HL-60 (cell line): ENCODE data around the gene COLEC12.

ENCODE experiments used
- DNase-seq, 2 experiments: peaks; one replicate each; pipeline ENCODE4 v3.0.0-alpha.2; 2010 to 2020; ENCODE audit warnings: low read depth in 1 of 2, low spot score in 1 of 2
- H3K27ac ChIP-seq: fragments of 250-450 bp; sonication (Bioruptor Pico); replicated peaks from 2 replicates; pipeline ENCODE4 v1.5.1; 2020; ENCODE audit warnings: mild to moderate bottlenecking, moderate library complexity
- H3K27me3 ChIP-seq: fragments of 250-450 bp; sonication (Bioruptor Pico); 2 replicates; pipeline ENCODE4 v1.5.1; 2021; ENCODE audit warnings: mild to moderate bottlenecking, moderate library complexity; ENCODE audit not compliant: insufficient read depth, poor library complexity, severe bottlenecking
- H3K4me3 ChIP-seq: replicated peaks from 2 replicates; pipeline ENCODE4 v1.5.1; 2011; ENCODE audit warnings: mild to moderate bottlenecking, control low read depth, low read length; ENCODE audit not compliant: insufficient read depth
- GABPA ChIP-seq: IDR thresholded peaks from 2 replicates; pipeline ENCODE4 v1.6.1; 2012; ENCODE audit warnings: low read depth
- POLR2AphosphoS5 ChIP-seq: IDR thresholded peaks from 2 replicates; pipeline ENCODE4 v1.6.1; 2012; ENCODE audit warnings: low read depth
- SPI1 ChIP-seq: IDR thresholded peaks from 2 replicates; pipeline ENCODE4 v1.6.1; 2012; ENCODE audit warnings: low read depth, mild to moderate bottlenecking, borderline replicate concordance
- long read RNA-seq: library from polyadenylated mRNA; unstranded; transcript quantifications from one replicate; pipeline ENCODE4 v2.0.0, GENCODE V29; 2020
- TF ChIP-seq, protein P1 (sequence below): IDR thresholded peaks from 2 replicates; pipeline ENCODE4 v1.6.1; 2012; ENCODE audit warnings: low read depth; ENCODE audit not compliant: insufficient replicate concordance
- TF ChIP-seq, protein P2 (sequence below): IDR thresholded peaks from one replicate; pipeline ENCODE4 v1.5.1; 2011; ENCODE audit warnings: low read length, control low read depth, inconsistent platforms; ENCODE audit not compliant: insufficient read depth

COLEC12 gene
- long read RNA-seq = 0 reads

DNA sequence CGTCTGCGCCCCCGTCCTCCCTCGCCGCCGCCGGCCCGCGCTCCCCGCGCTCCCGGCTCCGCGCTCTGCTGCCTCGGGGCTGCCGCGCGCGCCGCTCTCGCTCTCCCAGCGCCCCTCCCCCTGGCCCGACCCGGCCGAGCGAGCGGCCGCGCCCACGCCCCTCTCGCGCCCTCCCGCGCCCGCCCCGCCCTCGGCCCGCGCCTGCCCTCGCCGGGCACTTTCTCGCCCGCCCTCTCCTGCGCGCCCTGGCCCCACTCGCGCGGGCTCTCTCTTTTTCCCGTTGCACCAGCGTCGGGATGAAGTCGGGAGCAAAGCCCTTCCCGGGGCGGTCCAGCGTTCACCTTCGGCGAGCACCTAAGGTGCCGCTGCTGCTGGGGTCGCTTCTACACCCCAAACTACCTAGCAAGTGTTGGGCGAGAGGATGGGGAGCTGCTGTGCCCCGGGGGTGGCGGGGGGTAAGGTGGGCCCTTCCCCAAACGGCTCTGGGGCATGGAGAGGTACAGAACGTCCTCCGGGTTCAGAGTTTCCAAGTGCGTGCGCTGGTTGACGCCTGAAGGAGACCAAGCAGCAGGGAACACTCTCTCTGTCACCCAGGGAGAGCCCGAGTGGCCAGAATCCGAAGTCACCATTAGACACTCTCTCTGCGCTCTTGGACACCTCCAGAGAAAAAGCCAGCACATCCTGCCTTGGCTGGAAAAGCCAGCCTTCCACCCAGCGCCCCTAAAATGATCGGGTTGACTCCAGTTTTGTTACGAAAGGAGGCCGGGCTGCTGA lies at the start of gene COLEC12:
Gene COLEC12 (minus strand): TSS at position 70 of the 774 bp plus-strand sequence. CDS start 187 bp downstream, outside the sequence.
- no peak within 1 kb of the TSS for H3K27ac ChIP-seq
- H3K4me3 ChIP-seq = peak within 1 kb of the TSS; percentile 29
- no peak for DNase-seq
- H3K27me3 ChIP-seq = peaks cover 39% of the 10 kb centered on the region
- TF ChIP-seq SPI1 (no peak), GABPA (no peak), POLR2AphosphoS5 (no peak)
- TF ChIP-seq, protein P1, sequence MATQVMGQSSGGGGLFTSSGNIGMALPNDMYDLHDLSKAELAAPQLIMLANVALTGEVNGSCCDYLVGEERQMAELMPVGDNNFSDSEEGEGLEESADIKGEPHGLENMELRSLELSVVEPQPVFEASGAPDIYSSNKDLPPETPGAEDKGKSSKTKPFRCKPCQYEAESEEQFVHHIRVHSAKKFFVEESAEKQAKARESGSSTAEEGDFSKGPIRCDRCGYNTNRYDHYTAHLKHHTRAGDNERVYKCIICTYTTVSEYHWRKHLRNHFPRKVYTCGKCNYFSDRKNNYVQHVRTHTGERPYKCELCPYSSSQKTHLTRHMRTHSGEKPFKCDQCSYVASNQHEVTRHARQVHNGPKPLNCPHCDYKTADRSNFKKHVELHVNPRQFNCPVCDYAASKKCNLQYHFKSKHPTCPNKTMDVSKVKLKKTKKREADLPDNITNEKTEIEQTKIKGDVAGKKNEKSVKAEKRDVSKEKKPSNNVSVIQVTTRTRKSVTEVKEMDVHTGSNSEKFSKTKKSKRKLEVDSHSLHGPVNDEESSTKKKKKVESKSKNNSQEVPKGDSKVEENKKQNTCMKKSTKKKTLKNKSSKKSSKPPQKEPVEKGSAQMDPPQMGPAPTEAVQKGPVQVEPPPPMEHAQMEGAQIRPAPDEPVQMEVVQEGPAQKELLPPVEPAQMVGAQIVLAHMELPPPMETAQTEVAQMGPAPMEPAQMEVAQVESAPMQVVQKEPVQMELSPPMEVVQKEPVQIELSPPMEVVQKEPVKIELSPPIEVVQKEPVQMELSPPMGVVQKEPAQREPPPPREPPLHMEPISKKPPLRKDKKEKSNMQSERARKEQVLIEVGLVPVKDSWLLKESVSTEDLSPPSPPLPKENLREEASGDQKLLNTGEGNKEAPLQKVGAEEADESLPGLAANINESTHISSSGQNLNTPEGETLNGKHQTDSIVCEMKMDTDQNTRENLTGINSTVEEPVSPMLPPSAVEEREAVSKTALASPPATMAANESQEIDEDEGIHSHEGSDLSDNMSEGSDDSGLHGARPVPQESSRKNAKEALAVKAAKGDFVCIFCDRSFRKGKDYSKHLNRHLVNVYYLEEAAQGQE = no peak

DNA sequence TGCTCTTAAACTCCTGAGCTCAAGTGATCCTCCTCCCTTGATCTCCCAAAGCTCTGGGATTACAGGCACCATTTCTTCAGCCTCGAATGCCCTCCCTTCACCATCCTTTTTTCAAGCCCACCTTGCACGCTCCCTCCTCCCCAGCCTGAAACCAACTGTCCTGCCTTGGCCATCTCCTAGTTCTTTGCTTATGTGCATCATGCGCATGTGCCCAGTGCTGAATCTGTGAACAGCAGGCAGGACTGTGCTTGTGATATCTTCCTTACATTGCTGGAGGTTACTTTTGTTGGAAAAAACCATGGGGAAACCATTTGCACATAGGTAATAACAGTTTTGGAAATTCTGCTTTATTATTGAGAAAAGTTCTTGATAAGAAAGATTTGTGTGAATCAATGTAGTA lies 49.5 kb upstream of the COLEC12 start:
- TF ChIP-seq, protein P2, sequence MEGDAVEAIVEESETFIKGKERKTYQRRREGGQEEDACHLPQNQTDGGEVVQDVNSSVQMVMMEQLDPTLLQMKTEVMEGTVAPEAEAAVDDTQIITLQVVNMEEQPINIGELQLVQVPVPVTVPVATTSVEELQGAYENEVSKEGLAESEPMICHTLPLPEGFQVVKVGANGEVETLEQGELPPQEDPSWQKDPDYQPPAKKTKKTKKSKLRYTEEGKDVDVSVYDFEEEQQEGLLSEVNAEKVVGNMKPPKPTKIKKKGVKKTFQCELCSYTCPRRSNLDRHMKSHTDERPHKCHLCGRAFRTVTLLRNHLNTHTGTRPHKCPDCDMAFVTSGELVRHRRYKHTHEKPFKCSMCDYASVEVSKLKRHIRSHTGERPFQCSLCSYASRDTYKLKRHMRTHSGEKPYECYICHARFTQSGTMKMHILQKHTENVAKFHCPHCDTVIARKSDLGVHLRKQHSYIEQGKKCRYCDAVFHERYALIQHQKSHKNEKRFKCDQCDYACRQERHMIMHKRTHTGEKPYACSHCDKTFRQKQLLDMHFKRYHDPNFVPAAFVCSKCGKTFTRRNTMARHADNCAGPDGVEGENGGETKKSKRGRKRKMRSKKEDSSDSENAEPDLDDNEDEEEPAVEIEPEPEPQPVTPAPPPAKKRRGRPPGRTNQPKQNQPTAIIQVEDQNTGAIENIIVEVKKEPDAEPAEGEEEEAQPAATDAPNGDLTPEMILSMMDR = no peak
- no peak for TF ChIP-seq POLR2AphosphoS5
- TF ChIP-seq, protein P1 = no peak
- H3K27ac ChIP-seq = no peak overlapping the region
- no peak overlapping the region for H3K4me3 ChIP-seq
- DNase-seq = no peak
- no peaks in the 10 kb centered on the region for H3K27me3 ChIP-seq

DNA sequence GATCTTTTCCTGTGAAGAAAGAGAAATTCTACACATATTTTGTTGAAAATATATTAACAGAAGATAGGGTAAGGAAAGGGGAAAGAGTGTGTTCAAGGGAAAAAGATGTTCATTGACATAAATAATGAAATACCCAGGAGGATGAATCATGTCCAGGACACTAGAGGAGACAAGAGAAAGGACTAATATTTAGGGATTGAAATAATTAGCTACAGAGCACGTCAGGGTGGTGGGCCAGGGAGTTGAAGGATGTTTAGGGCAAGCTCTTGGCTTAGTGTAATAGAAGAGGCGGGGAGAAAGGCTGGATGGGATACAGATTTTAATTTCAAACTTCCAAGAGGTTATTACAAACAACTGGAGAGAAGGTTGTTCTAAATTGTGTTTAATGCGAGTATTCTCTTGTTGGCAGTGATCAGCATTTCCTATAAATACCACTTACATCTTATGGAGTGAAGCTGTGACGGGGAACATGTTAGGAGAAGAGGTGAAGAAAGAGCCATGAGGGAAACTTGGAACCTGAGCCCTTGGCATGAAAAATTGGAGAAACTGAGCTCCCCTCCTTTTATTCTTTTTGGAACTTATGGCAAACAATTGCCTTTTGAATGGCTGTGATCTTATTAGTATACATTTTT lies 43.1 kb upstream of the COLEC12 start:
- Histone ChIP-seq H3K4me3 (no peak overlapping the region), H3K27ac (no peak overlapping the region)
- no peak for DNase-seq

More for the DNA sequence above, 43.1 kb upstream of the COLEC12 start:
- peaks cover 2% of the 10 kb centered on the region for H3K27me3 ChIP-seq
- no peak for TF ChIP-seq GABPA
- TF ChIP-seq, protein P2 = no peak
- TF ChIP-seq SPI1 = no peak
